Spleen (tissue), 7 donors: ENCODE measurements around the gene ZNF132.
"Not testable (repeated sequence)": the region's sequence is repeated elsewhere in the genome, so short reads cannot be mapped to it uniquely, and the experiment has no call there.

Experiments used
- POLR2A ChIP-seq, 3 donors: fragments of 450-650 bp; IDR thresholded peaks; one replicate each; pipeline ENCODE4 v1.5.1; 2017; ENCODE audit warnings: antibody characterized with exemption in 3 of 3, mild to moderate bottlenecking in 1 of 3
- POLR2AphosphoS5 ChIP-seq, 3 donors: sonication (generic); formaldehyde crosslinking; IDR thresholded peaks; one replicate each; pipeline ENCODE4 v1.5.1; 2017; ENCODE audit warnings: antibody characterized with exemption in 3 of 3
- TF ChIP-seq, protein P1 (sequence below), 11 experiments: fragments of 200-600 bp in 7 of 11; fragments of 450-650 bp in 4 of 11; sonication (generic) in 4 of 11; IDR thresholded peaks in 8 of 11; conservative IDR thresholded peaks in 3 of 11; 1 replicate in 7 of 11; 2 replicates in 4 of 11; pipeline versions ENCODE4 v1.4.0 to v1.8.0; 2016 to 2021; ENCODE audit warnings: antibody characterized with exemption in 11 of 11, inconsistent platforms in 4 of 11, mild to moderate bottlenecking in 1 of 11
- donor health status: DM: no; HTN: no; CAD: no; lungs with moderate emphysema.
- donor health status: DM: no; HTN: no; CAD: no.
- donor health status: DM: no; HTN: no; CAD: no.

DNA sequence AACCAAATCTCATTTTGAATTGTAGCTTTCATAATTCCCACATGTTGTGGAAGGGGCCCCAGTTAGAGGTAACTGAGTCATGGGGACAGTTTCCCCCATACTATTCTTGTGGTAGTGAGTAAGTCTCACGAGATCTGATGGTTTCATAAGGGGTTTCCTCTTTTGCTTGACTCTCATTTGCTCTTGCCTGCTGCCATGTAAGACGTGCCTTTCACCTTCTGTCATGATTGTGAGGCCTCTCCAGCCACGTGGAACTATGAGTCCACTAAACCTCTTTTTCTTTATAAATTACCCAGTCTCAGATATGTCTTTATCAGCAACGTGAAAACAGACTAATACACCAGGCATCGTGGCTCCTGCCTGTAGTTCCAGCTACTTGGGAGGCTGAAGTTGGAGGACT is 10.0 kb upstream of the ZNF132 start:
- TF ChIP-seq, protein P1, sequence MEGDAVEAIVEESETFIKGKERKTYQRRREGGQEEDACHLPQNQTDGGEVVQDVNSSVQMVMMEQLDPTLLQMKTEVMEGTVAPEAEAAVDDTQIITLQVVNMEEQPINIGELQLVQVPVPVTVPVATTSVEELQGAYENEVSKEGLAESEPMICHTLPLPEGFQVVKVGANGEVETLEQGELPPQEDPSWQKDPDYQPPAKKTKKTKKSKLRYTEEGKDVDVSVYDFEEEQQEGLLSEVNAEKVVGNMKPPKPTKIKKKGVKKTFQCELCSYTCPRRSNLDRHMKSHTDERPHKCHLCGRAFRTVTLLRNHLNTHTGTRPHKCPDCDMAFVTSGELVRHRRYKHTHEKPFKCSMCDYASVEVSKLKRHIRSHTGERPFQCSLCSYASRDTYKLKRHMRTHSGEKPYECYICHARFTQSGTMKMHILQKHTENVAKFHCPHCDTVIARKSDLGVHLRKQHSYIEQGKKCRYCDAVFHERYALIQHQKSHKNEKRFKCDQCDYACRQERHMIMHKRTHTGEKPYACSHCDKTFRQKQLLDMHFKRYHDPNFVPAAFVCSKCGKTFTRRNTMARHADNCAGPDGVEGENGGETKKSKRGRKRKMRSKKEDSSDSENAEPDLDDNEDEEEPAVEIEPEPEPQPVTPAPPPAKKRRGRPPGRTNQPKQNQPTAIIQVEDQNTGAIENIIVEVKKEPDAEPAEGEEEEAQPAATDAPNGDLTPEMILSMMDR (IDR thresholded peaks at IDR 0.05 in 8 of 11, conservative IDR thresholded peaks at IDR 0.05 in 3 of 11): not testable (repeated sequence)
- not testable (repeated sequence) for TF ChIP-seq POLR2A, POLR2AphosphoS5 (IDR thresholded peaks at IDR 0.05)
